ENCODE measurements around the gene TBC1D1. TPM values are rescaled to one million over a fixed set of nuclear protein-coding genes. Genes with fewer than 3 reads are reported as not detected.

TBC1D1 gene
- total and polyA plus RNA-seq, 2 of the 8 experiments (the other 6 are each of a cell fraction or from before 2014, with no cell fraction given): 96.9 to 162 TPM

DNA sequence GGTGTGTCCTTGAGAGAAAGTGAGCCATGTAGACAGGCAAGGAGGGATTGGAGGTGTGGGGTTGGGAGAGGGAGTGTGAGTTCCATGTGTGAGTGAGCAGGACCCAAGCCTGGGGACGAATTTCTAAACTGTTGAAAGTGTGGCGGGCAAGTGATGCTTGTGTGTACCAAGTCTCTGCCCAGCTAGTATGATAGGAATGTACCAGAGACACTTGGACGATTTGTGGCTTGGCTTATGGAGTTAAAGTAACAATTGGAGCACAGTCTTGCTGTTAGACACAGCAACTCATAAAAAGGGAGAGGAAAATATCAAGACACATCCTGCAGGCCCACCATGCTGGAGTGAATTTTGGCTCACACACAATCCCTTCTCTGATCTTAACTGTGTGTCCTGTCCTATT lies 77.9 kb downstream of the TBC1D1 start:
- WGBS, 2 experiments (ENCODE audit: extremely low coverage in 1 of 2, insufficient coverage in 1 of 2, insufficient read length in 1 of 2, insufficient replicate concordance in 2 of 2, low coverage in 1 of 2, low lambda C conversion rate in 2 of 2, missing lambda C conversion rate in 1 of 2): 85% methylated on average over 3 of the region's 3 CpGs; no CpG with 5 or more reads in 1 of the 2 experiments
- no peak overlapping the region for H4K8ac ChIP-seq (ENCODE audit: extremely low read depth, insufficient read depth, low read length)
- FAIRE-seq: no peak

More for the DNA sequence above, 77.9 kb downstream of the TBC1D1 start:
- Histone ChIP-seq H4K5ac (ENCODE audit: insufficient read length, low read depth, low read length) (no peak overlapping the region), H2AK5ac (ENCODE audit: low read depth, low read length) (no peak overlapping the region), H4K20me1 (replicated peaks in 1 of 2; ENCODE audit: control insufficient read depth in 1 of 2, insufficient read depth in 2 of 2, low read length in 2 of 2) (no peaks in the 10 kb centered on the region), H2BK5ac (ENCODE audit: low read depth, low read length) (no peak overlapping the region), H2BK120ac (replicated peaks; ENCODE audit: low read depth, low read length) (no peak overlapping the region), H2BK20ac (ENCODE audit: low read length) (no peak overlapping the region), H3K27me3 (replicated peaks in 1 of 4; ENCODE audit: control insufficient read depth in 3 of 4, extremely low read depth in 1 of 4, insufficient read depth in 3 of 4, low read length in 3 of 4) (no peaks in the 10 kb centered on the region), H3K9me3 (ENCODE audit: insufficient read depth in 2 of 2, low read depth in 1 of 2, low read length in 1 of 2) (no peaks in the 10 kb centered on the region), H3K4me2 (ENCODE audit: insufficient read depth in 1 of 2, low read depth in 2 of 2, low read length in 2 of 2) (no peak overlapping the region), H3K27ac (ENCODE audit: low read depth, low read length) (no peak overlapping the region), H4K91ac (replicated peaks; ENCODE audit: insufficient read length, low read length) (no peak overlapping the region), H3K23ac (ENCODE audit: insufficient read length) (no peak overlapping the region), H3K56ac (replicated peaks; ENCODE audit: insufficient read length, low read depth, low read length) (no peak overlapping the region), H3K4ac (replicated peaks; ENCODE audit: insufficient read length, low read depth, low read length) (no peak overlapping the region), H2BK12ac (ENCODE audit: low read depth, low read length) (no peak overlapping the region), H3K79me1 (ENCODE audit: low read depth, low read length) (no peaks in the 10 kb centered on the region), H3K14ac (ENCODE audit: insufficient read length) (no peak overlapping the region), H3K18ac (ENCODE audit: extremely low read depth, low read length) (no peak overlapping the region), H2BK15ac (ENCODE audit: low read length) (no peak overlapping the region), H3K23me2 (ENCODE audit: low read depth, low read length) (no peaks in the 10 kb centered on the region), H3K79me2 (ENCODE audit: control insufficient read depth in 1 of 2, insufficient read depth in 2 of 2, low read length in 2 of 2) (no peaks in the 10 kb centered on the region), H2AFZ (ENCODE audit: low read length) (no peak overlapping the region), H3K9ac (replicated peaks in 1 of 4; ENCODE audit: extremely low read depth in 1 of 4, low read depth in 3 of 4, low read length in 3 of 4) (no peak overlapping the region), H3K36me3 (ENCODE audit: control insufficient read depth in 2 of 4, insufficient read depth in 4 of 4, low read length in 3 of 4) (no peaks in the 10 kb centered on the region), H3K4me1 (replicated peaks in 1 of 4; ENCODE audit: control insufficient read depth in 3 of 4, insufficient read depth in 4 of 4, low read length in 3 of 4) (no peaks in the 10 kb centered on the region), H3K4me3 (ENCODE audit: extremely low read depth in 1 of 4, insufficient read depth in 2 of 4, low read depth in 3 of 4, low read length in 4 of 4) (no peak overlapping the region)
- TF ChIP-seq CBX5 (IDR thresholded peaks at IDR 0.05; ENCODE audit: low read depth, low read length): no peak
- no peak for TF ChIP-seq EZH2 (IDR thresholded peaks at IDR 0.05; ENCODE audit: low read depth, low read length, severe bottlenecking)
- no peak for TF ChIP-seq NRF1 (IDR thresholded peaks at IDR 0.05; ENCODE audit: low read depth, low read length)
- no peak for TF ChIP-seq TBP (IDR thresholded peaks at IDR 0.05; ENCODE audit: low read depth, low read length)
- no peak for TF ChIP-seq SIRT6 (IDR thresholded peaks at IDR 0.05; ENCODE audit: low read length)
- no peak for TF ChIP-seq HDAC6 (IDR thresholded peaks at IDR 0.05; ENCODE audit: low read depth, low read length)
- TF ChIP-seq GABPA (IDR thresholded peaks at IDR 0.05; ENCODE audit: borderline replicate concordance, insufficient read depth, low read length): no peak
- no peak for TF ChIP-seq POU5F1 (IDR thresholded peaks at IDR 0.05; ENCODE audit: low read depth, low read length)
- no peak for TF ChIP-seq SP1 (IDR thresholded peaks at IDR 0.05; ENCODE audit: low read depth, low read length)
- no peak for TF ChIP-seq CTBP2 (IDR thresholded peaks at IDR 0.05; ENCODE audit: borderline replicate concordance, insufficient read depth, insufficient read length, low read length)
- no peak for TF ChIP-seq PHF8 (conservative IDR thresholded peaks at IDR 0.05; ENCODE audit: low read depth, low read length)
- DNase-seq (ENCODE audit: low read depth in 1 of 2, low spot score in 2 of 2): no peak
- ChIA-PET CTCF (ENCODE audit: partially characterized antibody) (no interaction called here), POLR2A (ENCODE audit: partially characterized antibody) (no interaction called here)
